Measurements from ENCODE around the gene ZIK1. TPM values are rescaled to one million over a fixed set of nuclear protein-coding genes. Genes with fewer than 3 reads are reported as not detected.

The ZIK1 gene
- total RNA-seq, 1 donor from 2014 or later = 21.5 TPM

GRCh38 chr19:57563547-57563946, 20.4 kb upstream of the ZIK1 start:
- Mint-ChIP-seq H3K27ac (ENCODE audit: unreplicated experiment) (no peak overlapping the region), H3K9me3 (ENCODE audit: unreplicated experiment) (peaks cover 34% of the 10 kb centered on the region), H3K27me3 (ENCODE audit: unreplicated experiment) (peaks cover 8% of the 10 kb centered on the region), H3K36me3 (ENCODE audit: unreplicated experiment) (peaks cover 37% of the 10 kb centered on the region), H3K4me3 (ENCODE audit: unreplicated experiment) (peak overlapping the region; percentile 30), H3K4me1 (ENCODE audit: low read depth, unreplicated experiment) (no peaks in the 10 kb centered on the region)
- no peak for TF ChIP-seq CTCF (IDR thresholded peaks at IDR 0.05; ENCODE audit: partially characterized antibody, unreplicated experiment)
- no peak for DNase-seq

GRCh38 chr19:57566396-57567265, 17.3 kb upstream of the ZIK1 start:
- Mint-ChIP-seq H3K4me3 (ENCODE audit: unreplicated experiment) (no peak overlapping the region), H3K36me3 (ENCODE audit: unreplicated experiment) (peaks cover 42% of the 10 kb centered on the region), H3K4me1 (ENCODE audit: low read depth, unreplicated experiment) (no peaks in the 10 kb centered on the region), H3K27ac (ENCODE audit: unreplicated experiment) (no peak overlapping the region), H3K9me3 (ENCODE audit: unreplicated experiment) (peaks cover 29% of the 10 kb centered on the region), H3K27me3 (ENCODE audit: unreplicated experiment) (no peaks in the 10 kb centered on the region)
- no peak for DNase-seq
- TF ChIP-seq CTCF (IDR thresholded peaks at IDR 0.05; ENCODE audit: partially characterized antibody, unreplicated experiment) = no peak

GRCh38 chr19:57570707-57571106, 13.2 kb upstream of the ZIK1 start:
- H3K4me1 Mint-ChIP-seq (ENCODE audit: low read depth, unreplicated experiment) = no peaks in the 10 kb centered on the region
- no peak overlapping the region for H3K4me3 Mint-ChIP-seq (ENCODE audit: unreplicated experiment)
- peaks cover 66% of the 10 kb centered on the region for H3K36me3 Mint-ChIP-seq (ENCODE audit: unreplicated experiment)
- DNase-seq = no peak
- peaks cover 35% of the 10 kb centered on the region for H3K9me3 Mint-ChIP-seq (ENCODE audit: unreplicated experiment)
- H3K27me3 Mint-ChIP-seq (ENCODE audit: unreplicated experiment) = no peaks in the 10 kb centered on the region
- TF ChIP-seq CTCF (IDR thresholded peaks at IDR 0.05; ENCODE audit: partially characterized antibody, unreplicated experiment) = no peak
- H3K27ac Mint-ChIP-seq (ENCODE audit: unreplicated experiment) = no peak overlapping the region

GRCh38 chr19:57572415-57572947, 11.5 kb upstream of the ZIK1 start:
- peaks cover 39% of the 10 kb centered on the region for H3K9me3 Mint-ChIP-seq (ENCODE audit: unreplicated experiment)
- H3K4me3 Mint-ChIP-seq (ENCODE audit: unreplicated experiment) = no peak overlapping the region
- H3K27me3 Mint-ChIP-seq (ENCODE audit: unreplicated experiment) = peaks cover 2% of the 10 kb centered on the region
- no peaks in the 10 kb centered on the region for H3K4me1 Mint-ChIP-seq (ENCODE audit: low read depth, unreplicated experiment)
- DNase-seq = no peak
- H3K27ac Mint-ChIP-seq (ENCODE audit: unreplicated experiment) = no peak overlapping the region
- H3K36me3 Mint-ChIP-seq (ENCODE audit: unreplicated experiment) = peaks cover 80% of the 10 kb centered on the region
- TF ChIP-seq CTCF (IDR thresholded peaks at IDR 0.05; ENCODE audit: partially characterized antibody, unreplicated experiment) = no peak

GRCh38 chr19:57576661-57577060, 7.3 kb upstream of the ZIK1 start:
- Mint-ChIP-seq H3K27me3 (ENCODE audit: unreplicated experiment) (peaks cover 2% of the 10 kb centered on the region), H3K9me3 (ENCODE audit: unreplicated experiment) (peaks cover 33% of the 10 kb centered on the region), H3K4me1 (ENCODE audit: low read depth, unreplicated experiment) (no peaks in the 10 kb centered on the region), H3K4me3 (ENCODE audit: unreplicated experiment) (peak overlapping the region; percentile 12), H3K27ac (ENCODE audit: unreplicated experiment) (no peak overlapping the region), H3K36me3 (ENCODE audit: unreplicated experiment) (peaks cover 63% of the 10 kb centered on the region)
- TF ChIP-seq CTCF (IDR thresholded peaks at IDR 0.05; ENCODE audit: partially characterized antibody, unreplicated experiment) = no peak
- DNase-seq = no peak

Data from glutamatergic neuron (in vitro differentiated cells).